H1 (cell line): ENCODE measurements around the gene RYR3. TPM values are rescaled to one million over a fixed set of nuclear protein-coding genes. Genes with fewer than 3 reads are reported as not detected.

ENCODE experiments used
- CTCF ChIA-PET: fragments of 300-600 bp; sonication (Branson Sonifier 250); formaldehyde crosslinking; loops from one replicate; lab custom pipeline; 2021; ENCODE audit not compliant: partially characterized antibody; lab: Charles Lee
- POLR2A ChIA-PET: fragments of 300-600 bp; sonication (Branson Sonifier 250); formaldehyde crosslinking; loops from one replicate; lab custom pipeline; 2021; ENCODE audit warnings: inconsistent platforms; ENCODE audit not compliant: partially characterized antibody; lab: Charles Lee
- DNase-seq, 2 experiments: peaks; one replicate each; pipeline versions ENCODE4 v3.0.0 to v3.0.0-alpha.2; 2010 to 2022; ENCODE audit warnings: low spot score in 2 of 2, low read depth in 1 of 2, mixed read lengths in 1 of 2
- FAIRE-seq: peaks from 2 replicates; lab custom pipeline; 2011; peaks lifted over from hg19 to GRCh38; lab: Jason Lieb, UNC
- H2AFZ ChIP-seq: 2 replicates; pipeline ENCODE4 v1.8.1; 2012; ENCODE audit warnings: low read length, inconsistent platforms
- H2AK5ac ChIP-seq: 2 replicates; pipeline ENCODE4 v1.6.1; 2013; ENCODE audit warnings: low read depth, low read length
- H2BK120ac ChIP-seq: replicated peaks from 2 replicates; pipeline ENCODE3; 2013; ENCODE audit warnings: low read depth, low read length, inconsistent platforms
- H2BK12ac ChIP-seq: 2 replicates; pipeline ENCODE4 v1.6.1; 2013; ENCODE audit warnings: low read depth, low read length
- H2BK15ac ChIP-seq: 2 replicates; pipeline ENCODE4 v1.6.1; 2013; ENCODE audit warnings: low read length
- H2BK20ac ChIP-seq: 2 replicates; pipeline ENCODE4 v1.6.1; 2013; ENCODE audit warnings: low read length
- H2BK5ac ChIP-seq: 2 replicates; pipeline ENCODE4 v1.6.1; 2013; ENCODE audit warnings: low read depth, low read length
- H3K14ac ChIP-seq: 2 replicates; pipeline ENCODE4 v1.6.1; 2013; ENCODE audit warnings: inconsistent platforms; ENCODE audit not compliant: insufficient read length
- H3K18ac ChIP-seq: 2 replicates; pipeline ENCODE4 v1.6.1; 2013; ENCODE audit warnings: low read length; ENCODE audit errors: extremely low read depth
- H3K23ac ChIP-seq: 2 replicates; pipeline ENCODE4 v1.6.1; 2013; ENCODE audit warnings: inconsistent platforms; ENCODE audit not compliant: insufficient read length
- H3K23me2 ChIP-seq: 2 replicates; pipeline ENCODE4 v1.6.1; 2013; ENCODE audit warnings: low read depth, low read length
- H3K27ac ChIP-seq: 2 replicates; pipeline ENCODE4 v1.6.1; 2011; ENCODE audit warnings: low read depth, low read length, inconsistent platforms
- H3K27me3 ChIP-seq, 4 experiments: replicated peaks in 1 of 4; 1 replicate in 1 of 4; 2 replicates in 3 of 4; pipeline versions ENCODE4 v1.6.1 to v1.8.1; 2011 to 2013; ENCODE audit warnings: low read length in 3 of 4, mild to moderate bottlenecking in 3 of 4, inconsistent platforms in 2 of 4, mixed read lengths in 2 of 4, moderate library complexity in 1 of 4; ENCODE audit not compliant: control insufficient read depth in 3 of 4, insufficient read depth in 3 of 4; ENCODE audit errors: extremely low read depth in 1 of 4
- H3K36me3 ChIP-seq, 4 experiments: 2 replicates each; pipeline versions ENCODE4 v1.6.1 to v1.8.1; 2011 to 2013; ENCODE audit warnings: mild to moderate bottlenecking in 4 of 4, low read length in 3 of 4, moderate library complexity in 2 of 4, control low read depth in 1 of 4, inconsistent platforms in 1 of 4; ENCODE audit not compliant: insufficient read depth in 4 of 4, control insufficient read depth in 2 of 4
- H3K4ac ChIP-seq: replicated peaks from 2 replicates; pipeline ENCODE3; 2013; ENCODE audit warnings: low read length, low read depth, mixed read lengths, inconsistent platforms; ENCODE audit not compliant: insufficient read length
- H3K4me1 ChIP-seq, 4 experiments: replicated peaks in 1 of 4; 1 replicate in 1 of 4; 2 replicates in 3 of 4; pipeline versions ENCODE4 v1.6.1 to v1.8.1; 2011 to 2013; ENCODE audit warnings: low read length in 3 of 4, inconsistent platforms in 2 of 4, mixed read lengths in 1 of 4; ENCODE audit not compliant: insufficient read depth in 4 of 4, control insufficient read depth in 3 of 4
- H3K4me2 ChIP-seq, 2 experiments: 2 replicates each; pipeline versions ENCODE4 v1.6.1 to v1.8.1; 2011 to 2013; ENCODE audit warnings: low read depth in 2 of 2, low read length in 2 of 2, control low read depth in 1 of 2, inconsistent platforms in 1 of 2, mild to moderate bottlenecking in 1 of 2; ENCODE audit not compliant: insufficient read depth in 1 of 2
- H3K4me3 ChIP-seq, 4 experiments: fragments of 200-600, 300-600 bp in 1 of 4; sonication (generic), shearing (Covaris generic), sonication (Bioruptor Twin) in 1 of 4; 2 replicates each; pipeline versions ENCODE4 v1.5.1 to v1.8.1; 2011 to 2016; ENCODE audit warnings: low read length in 4 of 4, low read depth in 3 of 4, control low read depth in 2 of 4, inconsistent platforms in 2 of 4, mild to moderate bottlenecking in 2 of 4, mixed read lengths in 1 of 4, moderate library complexity in 1 of 4; ENCODE audit not compliant: insufficient read depth in 2 of 4; ENCODE audit errors: extremely low read depth in 1 of 4
- H3K56ac ChIP-seq: replicated peaks from 2 replicates; pipeline ENCODE3; 2013; ENCODE audit warnings: low read depth, mild to moderate bottlenecking, mixed read lengths, low read length, inconsistent platforms; ENCODE audit not compliant: insufficient read length
- H3K79me1 ChIP-seq: 2 replicates; pipeline ENCODE4 v1.6.1; 2013; ENCODE audit warnings: low read depth, low read length, control low read depth
- H3K79me2 ChIP-seq, 2 experiments: 2 replicates each; pipeline versions ENCODE4 v1.6.1 to v1.8.1; 2012 to 2013; ENCODE audit warnings: low read length in 2 of 2, mild to moderate bottlenecking in 2 of 2, inconsistent platforms in 1 of 2; ENCODE audit not compliant: insufficient read depth in 2 of 2, control insufficient read depth in 1 of 2
- H3K9ac ChIP-seq, 4 experiments: replicated peaks in 1 of 4; 1 replicate in 1 of 4; 2 replicates in 3 of 4; pipeline versions ENCODE4 v1.6.1 to v1.8.1; 2011 to 2013; ENCODE audit warnings: low read depth in 3 of 4, low read length in 3 of 4, control low read depth in 2 of 4, mild to moderate bottlenecking in 2 of 4, moderate library complexity in 2 of 4, inconsistent platforms in 1 of 4; ENCODE audit errors: extremely low read depth in 1 of 4
- H3K9me3 ChIP-seq, 2 experiments: 2 replicates each; pipeline versions ENCODE4 v1.6.1 to v1.8.1; 2012 to 2013; ENCODE audit warnings: mild to moderate bottlenecking in 2 of 2, moderate library complexity in 2 of 2, control low read depth in 1 of 2, inconsistent platforms in 1 of 2, low read depth in 1 of 2, low read length in 1 of 2, mixed read lengths in 1 of 2; ENCODE audit not compliant: insufficient read depth in 2 of 2
- H4K20me1 ChIP-seq, 2 experiments: replicated peaks in 1 of 2; 2 replicates each; pipeline versions ENCODE3 to v1.8.1; 2011 to 2013; ENCODE audit warnings: inconsistent platforms in 2 of 2, low read length in 2 of 2, mild to moderate bottlenecking in 1 of 2; ENCODE audit not compliant: insufficient read depth in 2 of 2, control insufficient read depth in 1 of 2
- H4K5ac ChIP-seq: 2 replicates; pipeline ENCODE4 v1.6.1; 2013; ENCODE audit warnings: low read length, low read depth, mixed read lengths, inconsistent platforms; ENCODE audit not compliant: insufficient read length
- H4K8ac ChIP-seq: 2 replicates; pipeline ENCODE4 v1.8.0; 2013; ENCODE audit warnings: mild to moderate bottlenecking, moderate library complexity, low read length, inconsistent platforms; ENCODE audit not compliant: insufficient read depth; ENCODE audit errors: extremely low read depth
- H4K91ac ChIP-seq: replicated peaks from 2 replicates; pipeline ENCODE3; 2013; ENCODE audit warnings: low read length, mixed read lengths, inconsistent platforms; ENCODE audit not compliant: insufficient read length
- EZH2 ChIP-seq: fragments of 200-600 bp; sonication (generic); IDR thresholded peaks from 2 replicates; pipeline ENCODE4 v1.7.1; 2012; ENCODE audit warnings: low read depth, mild to moderate bottlenecking, moderate library complexity, low read length, inconsistent platforms; ENCODE audit not compliant: severe bottlenecking
- POLR2AphosphoS5 ChIP-seq: IDR thresholded peaks from 2 replicates; pipeline ENCODE4 v1.6.1; 2011; ENCODE audit warnings: low read depth, low read length
- polyA plus RNA-seq, 7 experiments: library from polyadenylated mRNA; depleted of rRNA in 3 of 7; stranded (reverse) in 5 of 7; unstranded in 2 of 7; fragments of >200 nt in 5 of 7; fragments of 200-250 nt in 2 of 7; gene quantifications; 1 replicate in 5 of 7; 2 replicates in 1 of 7; 4 replicates in 1 of 7; pipeline versions ENCODE4 v1.2.1 to v1.2.3, GENCODE V29; 2011 to 2013; ENCODE audit warnings: missing spikeins in 2 of 7, mixed read lengths in 2 of 7
- total RNA-seq: library from RNA; stranded (reverse); fragmentation: NEBNext Ultra II Directional; extraction: Animal tissue kit (Norgen Biotek cat#: 25700); gene quantifications from 2 replicates; pipeline ENCODE4 v1.2.1, GENCODE V29; 2021

Gene RYR3
- total and polyA plus RNA-seq, 2 of the 8 experiments (the other 6 are each of a cell fraction or from before 2014, with no cell fraction given): 0.33 to 3.4 TPM

GRCh38 chr15:33907326-33907725 lies 596.6 kb downstream of the RYR3 start:
- Histone ChIP-seq H3K27ac (no peak overlapping the region), H3K23me2 (no peaks in the 10 kb centered on the region), H2AFZ (no peak overlapping the region), H2BK120ac (no peak overlapping the region), H4K91ac (no peak overlapping the region), H3K23ac (no peak overlapping the region), H3K9me3 (no peaks in the 10 kb centered on the region), H3K79me2 (no peaks in the 10 kb centered on the region), H2BK12ac (no peak overlapping the region), H3K9ac (no peak overlapping the region), H4K8ac (no peak overlapping the region), H3K27me3 (no peaks in the 10 kb centered on the region), H3K14ac (no peak overlapping the region), H3K4me3 (no peak overlapping the region), H3K4me2 (no peak overlapping the region), H2BK15ac (no peak overlapping the region), H3K56ac (no peak overlapping the region), H4K20me1 (no peaks in the 10 kb centered on the region), H2AK5ac (no peak overlapping the region), H3K18ac (no peak overlapping the region), H3K36me3 (no peaks in the 10 kb centered on the region), H3K79me1 (no peaks in the 10 kb centered on the region), H3K4ac (no peak overlapping the region), H2BK5ac (no peak overlapping the region), H2BK20ac (no peak overlapping the region), H4K5ac (no peak overlapping the region), H3K4me1 (peaks cover 0 to 4% (median 4%) of the 10 kb centered on the region in 4 experiments; a peak in 3 of 7 replicates)
- DNase-seq: no peak
- TF ChIP-seq POLR2AphosphoS5 (no peak), EZH2 (no peak)
- ChIA-PET POLR2A (interaction anchor here (0.6 kb wide), 1 partner anchor 592 kb away, joined by 3 read pairs; no protein-coding TSS in a partner anchor), CTCF (no interaction called here)
- no peak for FAIRE-seq
